Uterus (tissue), 4 donors: ENCODE data around the gene CHD2. TPM values are rescaled to one million over a fixed set of nuclear protein-coding genes. Genes with fewer than 3 reads are reported as not detected.
"Not testable (repeated sequence)": the region's sequence is repeated elsewhere in the genome, so short reads cannot be mapped to it uniquely, and the experiment has no call there.

Source experiments
- DNase-seq, 2 donors: peaks; one replicate each; pipeline ENCODE4 v3.0.0-alpha.2; 2019 to 2020
- H3K27ac ChIP-seq, 2 donors: fragments of 200-600 bp; sonication (generic); 1 replicate in 1 of 2; 2 replicates in 1 of 2; pipeline ENCODE4 v1.5.1; 2016 to 2018
- H3K27me3 ChIP-seq, 2 donors: fragments of 200-600 bp; sonication (generic); one replicate each; pipeline ENCODE4 v1.5.1; 2018 to 2019; ENCODE audit warnings: control low read depth in 1 of 2
- H3K36me3 ChIP-seq, 2 donors: fragments of 200-600 bp; sonication (generic); one replicate each; pipeline ENCODE4 v1.5.1; 2019; ENCODE audit warnings: control low read depth in 1 of 2
- H3K4me1 ChIP-seq, 2 donors: fragments of 200-600 bp; sonication (generic); one replicate each; pipeline ENCODE4 v1.5.1; 2018 to 2019; ENCODE audit warnings: control low read depth in 1 of 2
- H3K4me3 ChIP-seq, 2 donors: fragments of 200-600 bp; sonication (generic); 1 replicate in 1 of 2; 2 replicates in 1 of 2; pipeline ENCODE4 v1.5.1; 2018 to 2019; ENCODE audit warnings: mild to moderate bottlenecking in 1 of 2
- H3K9me3 ChIP-seq, 2 donors: fragments of 200-600 bp; sonication (generic); one replicate each; pipeline ENCODE4 v1.5.1; 2019; ENCODE audit warnings: control low read depth in 1 of 2
- CTCF ChIP-seq, 4 experiments: fragments of 200-600 bp in 2 of 4; fragments of 450-650 bp in 2 of 4; sonication (generic) in 2 of 4; IDR thresholded peaks; one replicate each; pipeline ENCODE4 v1.5.1; 2016 to 2019; ENCODE audit warnings: antibody characterized with exemption in 4 of 4, mild to moderate bottlenecking in 2 of 4, moderate library complexity in 1 of 4
- POLR2A ChIP-seq, 2 donors: fragments of 450-650 bp; IDR thresholded peaks; one replicate each; pipeline ENCODE4 v1.6.1; 2016; ENCODE audit warnings: antibody characterized with exemption in 2 of 2, mild to moderate bottlenecking in 1 of 2, moderate library complexity in 1 of 2
- intact Hi-C: fragments of 100-400 bp; cut with DNase I; formaldehyde crosslinking; loops from one replicate; pipeline ENCODE4 v1.15.1; 2023; ENCODE audit warnings: low total_unique reads
- total RNA-seq, 4 donors: library from RNA; depleted of rRNA in 3 of 4; stranded (reverse); fragments of >200 nt in 3 of 4; gene quantifications; one replicate each; pipeline versions ENCODE4 v1.1.0 to v1.2.4, GENCODE V29; 2014 to 2023
- donor health status: DM: yes; HTN: yes; CAD: no.

Gene CHD2
- total RNA-seq, 4 donors from 2014 or later: 71.0 to 166 (median 152) TPM

DNA sequence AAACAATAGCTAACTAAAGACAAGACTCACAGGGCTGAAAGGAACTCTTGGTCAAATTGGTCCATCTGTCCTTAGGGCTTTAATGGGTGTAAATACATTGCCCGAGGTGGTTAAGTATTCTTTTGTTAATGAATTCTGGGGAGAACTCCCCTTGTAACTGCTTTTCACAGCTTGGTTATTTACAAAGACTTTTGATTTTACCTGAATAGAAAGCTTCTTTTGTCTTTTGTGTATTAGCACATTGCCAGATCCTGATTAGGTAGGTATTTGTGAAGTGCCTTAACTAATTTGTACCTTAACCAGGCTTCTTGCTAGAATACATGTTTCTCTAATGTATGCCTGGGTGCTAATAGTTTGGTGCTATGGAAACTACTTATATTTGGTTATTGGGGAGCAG, 14.0 kb downstream of the CHD2 start:
- H3K27me3 ChIP-seq: no peaks in the 10 kb centered on the region
- H3K9me3 ChIP-seq: no peaks in the 10 kb centered on the region
- no peak for TF ChIP-seq CTCF (IDR thresholded peaks at IDR 0.05)
- intact Hi-C loops: no loop called here
- peak overlapping the region; percentile 56 to 87 for H3K27ac ChIP-seq
- H3K4me3 ChIP-seq: no peak overlapping the region
- peaks cover 0 to 6% of the 10 kb centered on the region in 2 donors for H3K4me1 ChIP-seq
- no peaks in the 10 kb centered on the region for H3K36me3 ChIP-seq
- DNase-seq: no peak

DNA sequence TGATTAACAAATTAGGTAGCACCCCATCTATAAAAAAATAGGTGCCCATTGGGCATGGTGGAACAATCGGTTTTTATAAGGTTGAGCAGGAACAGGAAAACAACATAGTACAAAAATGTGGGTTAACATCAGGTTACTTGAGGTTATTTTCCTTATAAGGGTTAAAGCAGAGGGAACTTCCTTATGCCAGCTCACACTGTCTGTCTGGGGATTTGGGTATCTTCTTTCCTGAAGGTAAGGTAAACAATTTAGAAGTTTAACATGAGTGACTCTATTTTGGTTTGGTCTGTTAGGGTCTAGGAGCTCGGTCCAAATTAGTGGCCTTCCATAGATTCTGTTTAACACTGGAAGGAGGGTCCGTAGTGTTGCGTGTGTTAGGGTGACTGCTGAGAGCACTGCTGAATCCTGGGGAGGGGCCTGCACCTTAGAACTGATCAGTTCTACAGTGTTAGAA, 14.7 kb downstream of the CHD2 start:
- Histone ChIP-seq H3K36me3 (no peaks in the 10 kb centered on the region), H3K4me3 (no peak overlapping the region), H3K9me3 (no peaks in the 10 kb centered on the region), H3K4me1 (no peaks in the 10 kb centered on the region), H3K27ac (peak overlapping the region; percentile 56 to 87), H3K27me3 (no peaks in the 10 kb centered on the region)
- no peak for DNase-seq
- TF ChIP-seq POLR2A (IDR thresholded peaks at IDR 0.05) (no peak), CTCF (IDR thresholded peaks at IDR 0.05) (no peak)
- intact Hi-C loops: loop anchor here (5.0 kb wide), 1 partner anchor 107 kb away; no protein-coding TSS in a partner anchor

DNA sequence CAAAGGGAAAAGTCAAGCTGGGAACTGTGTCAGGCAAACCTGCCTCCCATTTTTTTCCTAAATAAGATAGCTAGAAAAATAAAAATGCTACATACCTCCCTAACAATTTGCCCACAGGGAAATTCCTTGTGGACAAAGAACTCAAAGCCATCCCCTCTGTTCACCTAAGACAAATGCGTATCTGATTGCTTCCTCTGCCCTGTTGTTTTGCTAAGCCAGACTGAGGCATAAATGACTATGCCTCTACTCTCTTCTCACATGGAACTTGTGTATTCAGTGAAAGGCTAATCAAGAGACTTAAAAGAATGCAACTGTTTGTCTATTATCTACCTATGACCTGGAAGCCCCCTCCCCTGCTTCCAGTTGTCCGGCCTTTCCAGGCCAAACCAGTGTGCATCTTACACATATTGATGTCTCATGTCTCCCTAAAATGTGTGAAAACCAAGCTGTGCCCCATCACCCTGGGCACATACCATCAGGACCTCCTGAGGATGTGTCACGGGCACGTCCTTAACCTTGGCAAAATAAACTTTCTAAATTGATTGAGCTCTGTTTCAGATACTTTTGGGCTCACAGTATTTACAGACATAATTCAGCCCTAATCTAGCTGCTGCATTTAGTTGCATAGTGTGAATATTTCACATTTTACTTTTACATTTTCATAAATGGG, 15.8 kb downstream of the CHD2 start:
- H3K27me3 ChIP-seq: no peaks in the 10 kb centered on the region
- intact Hi-C loops: loop anchor here (5.0 kb wide), 1 partner anchor 109 kb away; no protein-coding TSS in a partner anchor
- H3K4me1 ChIP-seq: peaks cover 1 to 6% of the 10 kb centered on the region in 2 donors
- H3K4me3 ChIP-seq: no peak overlapping the region
- TF ChIP-seq POLR2A (IDR thresholded peaks at IDR 0.05) (no peak), CTCF (IDR thresholded peaks at IDR 0.05) (no peak)
- no peaks in the 10 kb centered on the region for H3K36me3 ChIP-seq
- DNase-seq: no peak
- H3K27ac ChIP-seq: peak overlapping the region; percentile 67 to 87
- no peaks in the 10 kb centered on the region for H3K9me3 ChIP-seq

GRCh38 chr15:92917598-92918407, 17.7 kb downstream of the CHD2 start:
- Histone ChIP-seq H3K36me3 (no peaks in the 10 kb centered on the region), H3K9me3 (no peaks in the 10 kb centered on the region), H3K4me1 (peaks cover 12 to 16% of the 10 kb centered on the region in 2 donors), H3K27me3 (no peaks in the 10 kb centered on the region), H3K27ac (peak overlapping the region; percentile 67 to 87), H3K4me3 (peak overlapping the region in 1 of 2 donors; percentile 10)
- DNase-seq: peak; percentile 91 to 98
- intact Hi-C loops: loop anchor here (5.0 kb wide), 1 partner anchor 111 kb away; no protein-coding TSS in a partner anchor
- TF ChIP-seq POLR2A (IDR thresholded peaks at IDR 0.05) (peak in 1 of 2 donors; percentile 24), CTCF (IDR thresholded peaks at IDR 0.05) (peak; percentile 84 to 97 (median 90))

DNA sequence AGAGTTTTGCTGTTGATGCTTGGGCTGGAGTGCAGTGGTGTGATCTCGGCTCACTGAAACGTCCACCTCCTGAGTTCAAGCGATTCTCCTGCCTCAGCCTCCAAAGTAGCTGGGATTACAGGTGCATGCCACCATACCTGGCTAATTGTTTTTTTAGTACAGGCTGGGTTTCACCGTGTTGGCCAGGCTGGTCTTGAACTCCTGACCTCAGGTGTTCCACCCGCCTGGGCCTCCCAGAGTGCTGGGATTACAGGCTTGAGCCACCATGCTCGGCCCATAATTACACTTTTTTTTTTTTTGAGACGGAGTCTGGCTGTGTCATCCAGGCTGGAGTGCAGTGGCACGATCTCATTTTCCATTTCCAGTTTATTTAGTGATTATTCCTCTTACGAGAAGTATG, 18.8 kb downstream of the CHD2 start:
- H3K9me3 ChIP-seq, H3K4me3 ChIP-seq, DNase-seq, H3K36me3 ChIP-seq, H3K27me3 ChIP-seq: not testable (repeated sequence)
- Histone ChIP-seq H3K4me1 (peaks cover 12 to 16% of the 10 kb centered on the region in 2 donors), H3K27ac (peak overlapping the region; percentile 67 to 87)
- intact Hi-C loops: loop anchor here (5.0 kb wide), 1 partner anchor 112 kb away; no protein-coding TSS in a partner anchor
